ENCODE measurements around the gene PHF2.

The PHF2 gene

DNA sequence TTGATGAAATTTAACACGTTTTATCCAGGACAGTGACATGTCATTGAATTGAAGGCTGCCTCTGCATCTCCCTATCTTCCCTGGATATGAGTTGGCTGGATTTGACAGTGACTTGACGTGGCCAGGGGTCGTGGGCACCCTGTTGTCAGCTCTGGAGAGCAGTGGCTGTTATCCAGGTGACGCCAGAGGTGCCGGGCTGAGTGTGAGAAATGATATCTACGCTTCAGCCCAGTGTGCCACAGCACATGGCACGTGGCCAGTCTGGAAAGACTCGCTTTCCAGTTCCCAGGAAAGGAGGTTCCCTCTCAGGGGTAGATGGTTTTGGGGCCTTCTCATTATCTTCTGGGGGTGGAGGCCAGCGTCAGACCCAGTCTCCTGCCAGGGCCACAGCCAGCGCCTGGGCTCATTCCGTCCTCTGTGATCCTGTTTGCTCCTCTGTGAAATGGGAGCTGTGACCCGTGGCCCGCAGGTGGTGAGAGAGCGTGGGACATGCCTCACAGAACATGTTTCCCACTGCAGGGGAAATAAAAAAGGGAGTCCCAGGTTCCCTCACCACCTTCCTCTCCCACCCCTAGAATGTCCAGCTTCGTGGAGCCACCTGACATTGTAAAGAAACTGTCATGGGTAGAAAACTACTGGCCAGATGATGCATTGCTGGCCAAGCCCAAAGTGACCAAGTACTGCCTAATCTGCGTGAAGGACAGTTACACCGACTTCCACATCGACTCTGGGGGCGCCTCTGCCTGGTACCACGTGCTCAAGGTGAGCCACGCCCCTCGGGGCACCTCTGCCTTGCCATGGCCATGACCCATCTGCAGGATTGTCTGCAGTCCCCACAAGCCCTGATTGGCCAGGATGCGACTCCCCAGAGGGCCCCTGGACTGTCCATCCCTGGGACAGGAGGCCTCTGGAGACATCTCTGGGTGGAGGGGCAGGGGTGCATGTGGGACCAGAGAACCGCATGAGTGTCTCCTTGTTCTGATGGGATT is 76.5 kb downstream of the PHF2 start:
- no peak for DNase-seq (ENCODE audit: low read depth in 2 of 2)

GRCh38 chr9:93653760-93654159 is 77.4 kb downstream of the PHF2 start:
- no peak for DNase-seq (ENCODE audit: low read depth in 2 of 2)

DNA sequence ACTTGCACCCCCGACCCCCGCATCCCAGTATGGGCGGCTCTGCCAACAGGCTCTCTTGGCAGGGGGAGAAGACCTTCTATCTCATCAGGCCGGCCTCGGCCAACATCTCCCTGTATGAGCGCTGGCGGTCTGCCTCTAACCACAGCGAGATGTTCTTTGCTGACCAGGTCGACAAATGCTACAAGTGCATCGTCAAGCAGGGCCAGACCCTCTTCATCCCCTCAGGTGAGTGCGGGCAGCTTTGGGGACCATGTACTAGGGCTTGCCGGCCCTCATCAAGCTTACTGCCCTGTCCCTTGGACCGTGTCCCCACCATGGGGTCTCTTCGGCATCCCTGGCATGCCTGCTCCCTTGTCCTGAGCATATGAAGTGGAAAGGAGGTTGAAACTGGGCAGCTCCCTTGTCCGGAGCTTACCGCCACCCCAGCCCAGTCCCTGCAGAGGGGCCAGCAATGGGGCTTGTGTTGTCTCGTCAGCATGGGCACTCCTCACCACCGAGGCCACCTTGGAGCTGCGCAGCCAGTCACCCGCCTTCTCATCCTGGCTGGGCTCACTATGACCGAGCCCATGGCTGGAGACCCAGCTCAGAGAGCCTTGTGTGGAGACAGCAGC is 78.1 kb downstream of the PHF2 start:
- no peak for DNase-seq (ENCODE audit: low read depth in 2 of 2)

- no peak for DNase-seq (ENCODE audit: low read depth in 2 of 2)
Measured at GRCh38 chr9:93655621-93656425, 79.4 kb downstream of the PHF2 start.

DNA sequence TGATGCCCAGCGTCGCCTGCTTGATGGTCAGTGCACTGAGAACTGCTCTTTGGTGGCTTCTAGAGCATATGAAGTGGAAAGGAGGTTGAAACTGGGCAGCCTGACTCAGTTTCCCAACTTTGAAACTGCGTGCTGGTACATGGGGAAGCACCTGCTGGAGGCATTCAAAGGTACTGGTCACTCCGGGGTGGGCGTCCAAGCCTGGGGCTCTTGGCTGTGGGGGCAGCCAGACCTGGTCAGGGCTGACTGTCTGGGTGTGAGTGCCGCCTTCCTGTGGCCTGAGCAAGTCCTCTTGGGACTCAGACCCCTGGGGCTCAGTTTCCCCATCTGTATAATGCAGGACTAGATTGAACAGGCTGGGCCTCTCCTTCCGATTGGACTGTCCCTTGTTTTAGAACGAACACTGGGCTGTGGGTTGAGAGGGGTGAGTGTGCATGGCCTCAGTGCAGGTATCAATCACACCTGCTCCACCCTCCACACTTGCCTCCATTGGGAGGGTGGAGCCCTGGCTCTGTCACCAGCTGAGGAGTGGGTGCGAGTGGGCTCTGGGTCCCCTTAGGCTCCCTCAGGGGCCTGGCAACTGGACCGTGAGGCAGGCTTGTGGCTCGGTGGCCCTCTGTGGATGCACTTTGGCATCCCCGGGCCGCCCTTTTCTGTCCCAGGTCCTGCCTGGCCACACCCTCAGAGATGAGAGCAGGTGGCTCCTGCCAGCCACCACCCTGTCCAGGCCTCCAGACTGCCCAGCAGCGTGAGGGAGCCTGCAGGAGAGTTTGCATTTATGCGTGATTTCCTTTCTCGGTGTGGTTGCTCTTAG is 80.2 kb downstream of the PHF2 start:
- DNase-seq (ENCODE audit: low read depth in 2 of 2), result no peak

DNA sequence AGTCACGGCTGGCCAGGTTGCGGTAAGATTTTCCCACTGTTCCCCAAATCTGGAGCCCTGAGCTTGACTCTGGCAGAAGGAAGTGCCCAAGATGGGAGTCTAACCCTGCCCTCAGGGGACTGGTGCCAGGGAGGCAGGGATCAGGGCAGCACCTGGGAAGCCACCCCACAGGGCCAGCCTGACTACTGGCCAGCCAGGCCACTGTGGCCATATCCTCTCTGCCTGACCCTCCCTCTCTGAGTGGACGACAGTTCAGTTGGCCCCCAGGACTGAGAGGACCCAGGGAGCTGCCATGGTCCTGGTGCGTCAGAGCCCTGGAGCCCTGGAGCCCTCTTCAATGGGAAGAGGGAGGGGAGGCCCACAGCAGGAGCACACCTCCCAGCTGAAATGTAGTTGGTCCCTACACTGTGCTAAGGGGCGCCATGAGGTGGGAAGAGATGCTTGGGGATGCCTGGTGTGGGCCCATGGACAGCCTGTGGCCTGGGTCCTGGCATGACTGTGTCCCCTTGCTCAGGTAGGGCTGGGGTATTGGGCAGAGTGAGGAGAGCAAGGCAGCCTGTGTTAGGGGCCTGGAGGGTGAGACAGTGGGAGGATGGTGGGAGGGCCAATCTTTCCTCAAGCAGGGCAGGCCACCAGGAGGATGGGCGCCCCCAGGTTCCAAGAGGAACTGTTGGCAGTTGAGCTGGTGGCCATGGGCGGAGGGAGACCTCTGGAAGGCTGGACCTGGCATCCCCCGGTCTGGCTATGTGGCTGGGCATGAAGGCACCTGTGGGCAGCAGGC is 81.1 kb downstream of the PHF2 start:
- no peak for DNase-seq (ENCODE audit: low read depth in 2 of 2)

DNA sequence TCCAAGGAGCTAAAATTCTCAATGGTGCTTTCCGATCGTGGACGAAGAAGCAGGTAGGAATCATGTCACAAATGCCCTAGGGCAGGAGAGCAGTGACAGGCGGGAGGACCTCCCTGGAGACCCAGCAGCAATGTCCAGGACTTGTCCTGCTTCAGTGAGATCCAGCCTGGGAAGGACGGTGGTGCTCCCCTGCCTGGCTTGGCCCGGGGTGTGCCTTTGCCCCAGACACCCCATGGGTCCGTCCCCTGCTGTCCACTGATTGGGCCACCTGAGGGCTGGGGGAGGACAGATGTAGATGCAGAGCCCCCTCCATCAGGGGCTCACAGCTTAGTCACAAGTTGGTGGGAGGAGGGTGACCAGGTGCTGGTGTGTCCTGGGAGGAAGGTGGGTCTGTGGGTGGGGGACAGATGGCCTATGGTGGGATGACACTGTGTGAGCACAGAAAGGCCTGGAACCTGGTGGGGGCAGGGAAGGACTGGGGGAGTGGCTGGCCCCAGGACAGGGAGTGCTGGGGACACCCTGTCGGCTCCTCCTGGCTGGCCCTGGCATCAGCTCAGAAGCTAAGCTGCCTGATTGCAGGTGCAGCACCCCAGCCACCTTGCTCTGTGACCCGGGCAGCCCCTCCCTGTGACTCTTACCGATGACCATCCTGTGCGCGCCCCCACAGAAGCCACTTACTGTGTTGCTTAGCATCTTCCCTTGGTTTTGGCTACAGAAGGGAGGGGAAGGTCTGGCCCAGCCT is 82.0 kb downstream of the PHF2 start:
- no peak for DNase-seq (ENCODE audit: low read depth in 2 of 2)

GRCh38 chr9:93659044-93659836 is 82.9 kb downstream of the PHF2 start:
- DNase-seq (ENCODE audit: low read depth in 2 of 2), result no peak

GRCh38 chr9:93659837-93660177 is 83.4 kb downstream of the PHF2 start:
- DNase-seq (ENCODE audit: low read depth in 2 of 2), result no peak

- no peak for DNase-seq (ENCODE audit: low read depth in 2 of 2)
Measured at GRCh38 chr9:93660352-93661046, 84.1 kb downstream of the PHF2 start.

- no peak for DNase-seq (ENCODE audit: low read depth in 2 of 2)
Measured at GRCh38 chr9:93661591-93661990, 85.2 kb downstream of the PHF2 start.

DNA sequence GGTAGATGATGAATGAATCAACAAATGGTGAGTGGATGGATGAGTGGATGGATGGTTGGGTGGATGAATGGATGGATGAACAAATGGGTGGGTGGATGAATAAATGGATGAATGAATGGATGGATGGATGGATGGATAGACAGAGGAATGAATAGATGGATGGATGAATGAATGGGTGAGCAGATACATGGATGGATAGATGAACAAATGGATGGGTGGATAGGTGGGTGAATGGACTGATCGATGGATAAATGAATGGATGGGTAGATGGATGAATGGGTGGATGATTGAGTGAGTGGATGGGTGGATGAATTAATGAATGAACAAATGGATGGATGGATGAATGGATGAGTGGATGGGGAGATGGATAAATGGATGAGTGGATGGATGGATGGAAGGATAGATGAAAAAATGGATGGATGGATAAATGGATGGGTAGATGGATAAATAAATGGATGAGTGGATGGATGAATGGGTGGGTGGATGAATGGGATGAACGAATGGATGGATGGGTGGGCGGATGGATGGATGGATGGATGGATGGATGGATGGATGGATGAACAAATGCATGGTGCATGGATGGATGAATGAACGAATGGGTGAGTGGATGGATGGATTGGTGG is 85.7 kb downstream of the PHF2 start:
- no peak for DNase-seq (ENCODE audit: low read depth in 2 of 2)

DNA sequence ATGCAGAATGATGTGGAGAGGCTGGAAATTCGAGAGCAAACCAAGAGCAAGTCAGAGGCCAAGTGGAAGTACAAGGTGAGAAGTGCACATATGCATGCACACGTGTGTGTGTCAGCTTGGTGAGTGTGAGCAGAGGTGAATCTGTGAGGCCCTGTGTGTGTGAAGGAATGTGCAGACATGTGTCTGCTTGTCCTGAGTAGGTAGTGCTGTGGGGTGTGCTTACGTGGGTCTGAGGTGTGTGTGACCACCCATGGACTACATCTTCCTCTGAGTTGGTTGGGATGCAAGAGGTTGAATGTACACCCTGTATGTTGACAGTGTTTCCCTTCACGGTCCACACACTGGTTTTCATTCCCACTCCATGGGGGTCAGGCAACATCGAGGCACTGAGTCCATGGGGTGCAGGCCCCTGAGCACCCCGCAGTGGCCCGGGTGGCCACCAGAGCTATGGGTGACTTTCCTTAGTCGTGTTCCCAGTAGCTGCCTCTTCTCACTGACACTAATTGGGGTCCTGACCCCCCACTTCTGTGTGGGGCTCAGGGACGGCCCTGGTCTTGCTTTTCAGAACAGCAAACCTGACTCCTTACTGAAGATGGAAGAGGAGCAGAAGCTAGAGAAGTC is 86.7 kb downstream of the PHF2 start:
- no peak for DNase-seq (ENCODE audit: low read depth in 2 of 2)

- DNase-seq (ENCODE audit: low read depth in 2 of 2), result no peak
Measured at GRCh38 chr9:93663877-93664548, 87.6 kb downstream of the PHF2 start.

DNA sequence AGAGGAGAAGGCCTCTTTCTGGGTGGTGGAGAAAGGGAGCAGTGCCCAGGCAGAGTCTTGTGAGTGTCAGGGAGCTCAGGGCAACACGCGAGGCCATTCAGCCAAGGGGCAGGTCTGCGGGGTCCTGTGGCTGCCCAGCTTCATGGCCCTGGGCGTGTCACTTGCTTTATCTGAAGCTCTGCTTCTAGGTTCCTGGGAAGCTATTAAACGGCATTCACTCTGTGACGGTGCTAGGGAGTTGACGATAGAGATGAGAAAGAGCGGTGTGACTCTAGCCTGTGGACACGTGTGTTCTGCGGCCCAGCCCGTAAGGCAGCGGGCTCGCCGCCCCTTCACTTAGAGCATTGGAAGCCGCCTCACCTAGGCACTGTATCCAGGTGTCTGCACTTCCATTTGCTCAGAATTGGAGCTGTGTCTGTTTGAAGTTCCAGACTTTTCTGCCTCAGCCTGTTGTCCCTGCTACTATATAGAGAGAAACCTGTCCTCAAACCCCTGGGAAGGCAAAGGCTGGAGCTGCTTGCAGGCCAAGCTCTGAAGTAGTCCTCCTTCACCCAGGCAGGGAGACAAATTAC is 88.3 kb downstream of the PHF2 start:
- no peak for DNase-seq (ENCODE audit: low read depth in 2 of 2)

DNA sequence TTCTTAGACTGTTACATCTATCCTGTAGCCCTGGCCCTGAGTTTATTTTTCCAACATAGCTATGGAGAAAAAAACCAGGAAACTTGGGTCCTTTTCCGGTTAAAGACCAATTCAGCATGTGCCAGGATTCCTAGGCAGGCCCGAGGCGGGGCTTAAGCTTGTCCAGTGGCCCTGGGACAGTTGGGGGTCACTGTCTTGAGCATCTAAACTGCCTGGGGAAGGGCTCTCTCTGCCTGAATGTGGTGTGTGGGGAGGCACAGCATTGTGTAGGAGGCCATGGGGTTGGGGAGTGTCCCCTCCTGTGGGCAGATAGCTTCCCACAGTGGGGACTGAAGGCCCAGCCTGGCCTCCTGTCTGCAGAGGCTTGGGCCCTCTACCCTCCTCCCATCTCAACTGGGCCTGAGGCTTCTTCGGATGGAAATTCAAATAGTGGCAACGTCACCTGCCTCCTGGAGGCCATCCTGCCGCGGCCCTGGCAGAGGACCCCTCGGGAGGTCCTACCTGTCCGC is 88.8 kb downstream of the PHF2 start:
- DNase-seq (ENCODE audit: low read depth in 2 of 2), result no peak

Data from stimulated activated CD4-positive, alpha-beta T cell treated with anti-CD3 and anti-CD28 coated beads, Interleukin-15, amount 100 ng/mL, for 48 hours (primary cell).